Gastroesophageal sphincter (tissue), 4 donors: ENCODE data around the gene TAF4. TPM values are rescaled to one million over a fixed set of nuclear protein-coding genes. Genes with fewer than 3 reads are reported as not detected.

ENCODE experiments used
- ATAC-seq: fragments of 150-250 bp; one replicate; pipeline ENCODE4 v1.9.1; 2016; ENCODE audit warnings: mild to moderate bottlenecking, moderate library complexity
- H3K27ac ChIP-seq, 4 donors: fragments of 200-600 bp; sonication (generic) in 3 of 4; 1 replicate in 3 of 4; 2 replicates in 1 of 4; pipeline ENCODE4 v1.5.1; 2016 to 2019
- H3K27me3 ChIP-seq: fragments of 200-600 bp; sonication (generic); one replicate; pipeline ENCODE4 v1.5.1; 2019
- H3K36me3 ChIP-seq, 2 donors: fragments of 200-600 bp; sonication (generic); one replicate each; pipeline ENCODE4 v1.5.1; 2019; ENCODE audit warnings: control low read depth in 1 of 2
- H3K4me1 ChIP-seq, 3 donors: fragments of 200-600 bp; sonication (generic); 1 replicate in 2 of 3; 2 replicates in 1 of 3; pipeline ENCODE4 v1.5.1; 2016 to 2019; ENCODE audit warnings: control low read depth in 2 of 3
- H3K4me3 ChIP-seq, 2 donors: fragments of 200-600 bp; sonication (generic); one replicate each; pipeline ENCODE4 v1.5.1; 2019; ENCODE audit warnings: mild to moderate bottlenecking in 1 of 2, moderate library complexity in 1 of 2
- H3K9me3 ChIP-seq, 3 donors: fragments of 200-600 bp; sonication (generic); one replicate each; pipeline ENCODE4 v1.5.1; 2017 to 2019; ENCODE audit warnings: control low read depth in 2 of 3
- EP300 ChIP-seq: sonication (generic); formaldehyde crosslinking; IDR thresholded peaks from one replicate; pipeline ENCODE4 v1.6.1; 2017; ENCODE audit warnings: antibody characterized with exemption, mild to moderate bottlenecking
- POLR2A ChIP-seq, 2 donors: fragments of 450-650 bp; IDR thresholded peaks; one replicate each; pipeline ENCODE4 v1.6.1; 2017; ENCODE audit warnings: antibody characterized with exemption in 2 of 2, mild to moderate bottlenecking in 2 of 2, moderate library complexity in 1 of 2
- POLR2AphosphoS5 ChIP-seq: sonication (generic); formaldehyde crosslinking; IDR thresholded peaks from one replicate; pipeline ENCODE4 v1.6.1; 2017; ENCODE audit warnings: antibody characterized with exemption
- WGBS, 2 donors: methylation state at CpG; one replicate each; pipeline ENCODE4 v1.1.5; 2018; ENCODE audit warnings: low coverage in 1 of 2; 5-methylcytosine and 5-hydroxymethylcytosine counted together
- total RNA-seq, 4 donors: library from RNA; depleted of rRNA; stranded (reverse); fragments of >200 nt; gene quantifications; one replicate each; pipeline ENCODE4 v1.1.0, GENCODE V29; 2016
- TF ChIP-seq, protein P1 (sequence below), 4 experiments: fragments of 200-600 bp in 2 of 4; fragments of 450-650 bp in 2 of 4; sonication (generic) in 1 of 4; IDR thresholded peaks; one replicate each; pipeline ENCODE4 v1.5.1; 2017 to 2019; ENCODE audit warnings: antibody characterized with exemption in 4 of 4, mild to moderate bottlenecking in 2 of 4, moderate library complexity in 2 of 4

The TAF4 gene
- total RNA-seq, 4 donors from 2014 or later, result 7.6 to 19.9 (median 15.5) TPM

DNA sequence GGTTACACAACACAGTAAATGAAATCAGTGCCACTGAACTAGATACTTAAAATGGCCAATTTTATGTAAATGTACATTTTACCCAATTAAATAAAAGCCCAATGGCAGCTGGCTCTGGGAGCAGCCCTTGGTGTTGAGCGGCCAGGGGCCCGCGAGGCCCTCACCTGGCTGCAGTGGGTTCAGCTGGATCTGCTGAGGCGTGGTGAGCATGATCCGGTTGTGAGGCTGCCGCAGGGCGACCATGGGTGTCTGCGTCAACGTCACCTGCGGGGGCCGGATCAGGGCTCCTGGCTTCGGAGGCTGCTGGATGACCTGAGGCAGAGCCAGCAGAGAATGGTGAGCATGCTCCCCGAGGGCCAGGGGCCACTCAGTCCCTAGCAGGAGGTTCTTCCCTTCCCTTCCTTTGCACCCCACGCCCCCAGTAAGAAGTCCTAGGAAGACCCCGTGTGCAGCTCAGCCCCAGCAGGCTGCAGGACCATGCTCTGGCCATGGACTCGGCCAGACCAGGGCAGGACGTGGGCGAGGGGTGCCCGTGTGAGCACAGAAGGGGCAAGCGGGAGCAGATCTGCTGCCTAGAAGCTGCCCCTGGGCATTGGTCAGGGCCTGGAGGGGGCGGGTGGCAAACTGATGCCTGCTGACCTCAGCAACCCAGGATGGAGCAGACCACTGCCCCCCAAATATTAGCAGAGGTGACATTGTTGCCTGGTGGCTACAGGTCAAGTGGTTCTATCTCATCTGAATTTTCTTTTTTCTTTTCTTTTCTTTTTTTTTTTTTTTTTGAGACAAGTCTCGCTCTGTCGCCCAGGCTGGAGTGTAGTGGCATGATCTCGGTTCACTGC, 61.9 kb downstream of the TAF4 start:
- WGBS, 2 donors, result 80% methylated on average over 1 of the region's 24 CpGs; no CpG with 5 or more reads in 1 of the 2 donors
- TF ChIP-seq EP300, result no peak
- TF ChIP-seq, protein P1, sequence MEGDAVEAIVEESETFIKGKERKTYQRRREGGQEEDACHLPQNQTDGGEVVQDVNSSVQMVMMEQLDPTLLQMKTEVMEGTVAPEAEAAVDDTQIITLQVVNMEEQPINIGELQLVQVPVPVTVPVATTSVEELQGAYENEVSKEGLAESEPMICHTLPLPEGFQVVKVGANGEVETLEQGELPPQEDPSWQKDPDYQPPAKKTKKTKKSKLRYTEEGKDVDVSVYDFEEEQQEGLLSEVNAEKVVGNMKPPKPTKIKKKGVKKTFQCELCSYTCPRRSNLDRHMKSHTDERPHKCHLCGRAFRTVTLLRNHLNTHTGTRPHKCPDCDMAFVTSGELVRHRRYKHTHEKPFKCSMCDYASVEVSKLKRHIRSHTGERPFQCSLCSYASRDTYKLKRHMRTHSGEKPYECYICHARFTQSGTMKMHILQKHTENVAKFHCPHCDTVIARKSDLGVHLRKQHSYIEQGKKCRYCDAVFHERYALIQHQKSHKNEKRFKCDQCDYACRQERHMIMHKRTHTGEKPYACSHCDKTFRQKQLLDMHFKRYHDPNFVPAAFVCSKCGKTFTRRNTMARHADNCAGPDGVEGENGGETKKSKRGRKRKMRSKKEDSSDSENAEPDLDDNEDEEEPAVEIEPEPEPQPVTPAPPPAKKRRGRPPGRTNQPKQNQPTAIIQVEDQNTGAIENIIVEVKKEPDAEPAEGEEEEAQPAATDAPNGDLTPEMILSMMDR (IDR thresholded peaks at IDR 0.05), result no peak
- TF ChIP-seq POLR2AphosphoS5, result no peak
- no peak for TF ChIP-seq POLR2A (IDR thresholded peaks at IDR 0.05)
- peaks cover 0 to 99% of the 10 kb centered on the region in 2 donors for H3K36me3 ChIP-seq
- H3K27ac ChIP-seq, result no peak overlapping the region
- no peaks in the 10 kb centered on the region for H3K27me3 ChIP-seq
- no peak for ATAC-seq
- H3K4me3 ChIP-seq, result no peak overlapping the region
- H3K9me3 ChIP-seq, result no peaks in the 10 kb centered on the region
- no peaks in the 10 kb centered on the region for H3K4me1 ChIP-seq

- WGBS, 2 donors, result 85 to 93% methylated on average over 11 to 15 of the region's 18 CpGs
- H3K36me3 ChIP-seq, result peaks cover 0 to 99% of the 10 kb centered on the region in 2 donors
Measured at GRCh38 chr20:62002882-62003480, 62.7 kb downstream of the TAF4 start.

GRCh38 chr20:62001178-62001715, 64.4 kb downstream of the TAF4 start:
- no peak for ATAC-seq
- WGBS, 2 donors, result 40% methylated on average over 1 of the region's 18 CpGs; no CpG with 5 or more reads in 1 of the 2 donors
- H3K36me3 ChIP-seq, result peaks cover 0 to 100% of the 10 kb centered on the region in 2 donors

More at GRCh38 chr20:62002882-62003480, 62.7 kb downstream of the TAF4 start:
- no peak overlapping the region for H3K27ac ChIP-seq
- ATAC-seq, result no peak
- no peaks in the 10 kb centered on the region for H3K4me1 ChIP-seq
- H3K9me3 ChIP-seq, result no peaks in the 10 kb centered on the region
- H3K27me3 ChIP-seq, result no peaks in the 10 kb centered on the region
- no peak overlapping the region for H3K4me3 ChIP-seq
- TF ChIP-seq, protein P1 (IDR thresholded peaks at IDR 0.05), result no peak
- TF ChIP-seq EP300 (no peak), POLR2AphosphoS5 (no peak), POLR2A (IDR thresholded peaks at IDR 0.05) (no peak)

DNA sequence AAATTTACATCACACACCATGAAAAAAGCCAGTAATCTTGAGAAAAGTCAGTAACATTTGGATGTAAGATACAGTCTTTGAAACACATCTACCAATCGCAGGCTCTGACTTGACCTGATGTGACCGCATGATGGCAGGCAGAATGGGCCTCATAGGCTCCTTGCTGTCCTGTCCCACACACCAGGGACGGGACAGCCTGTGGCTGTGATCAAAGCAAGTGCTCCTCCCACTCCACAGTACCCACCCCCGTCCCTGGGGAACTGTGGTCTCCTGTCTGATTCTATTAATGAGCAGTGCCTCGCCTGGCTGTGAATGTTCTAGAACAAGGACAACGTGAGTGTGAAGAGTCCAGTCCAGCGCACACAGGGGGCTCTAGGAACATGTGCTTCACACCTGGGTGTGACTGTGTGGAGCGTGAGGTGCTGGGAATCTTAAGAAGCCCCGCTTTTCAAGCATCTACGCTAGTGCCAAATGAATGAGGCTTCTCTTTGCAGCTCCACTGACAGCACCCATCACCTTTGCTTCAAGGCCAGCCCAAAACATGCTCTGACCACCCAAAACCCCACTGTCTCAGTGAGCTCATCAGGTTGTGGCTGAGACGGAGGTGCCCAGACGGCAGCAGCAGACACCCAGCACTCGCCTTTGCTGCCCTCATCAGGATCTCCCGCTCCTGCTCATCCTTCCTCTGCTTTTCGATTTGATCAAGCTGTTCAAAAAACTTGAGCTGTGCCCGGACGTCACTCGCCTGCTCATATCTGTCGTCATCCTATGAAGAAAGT, 67.1 kb downstream of the TAF4 start:
- TF ChIP-seq POLR2AphosphoS5 (no peak), POLR2A (IDR thresholded peaks at IDR 0.05) (no peak), EP300 (no peak)
- TF ChIP-seq, protein P1 (IDR thresholded peaks at IDR 0.05), result no peak
- no peaks in the 10 kb centered on the region for H3K9me3 ChIP-seq
- peaks cover 0 to 97% of the 10 kb centered on the region in 2 donors for H3K36me3 ChIP-seq
- no peaks in the 10 kb centered on the region for H3K27me3 ChIP-seq
- H3K4me1 ChIP-seq, result no peaks in the 10 kb centered on the region
- ATAC-seq, result no peak
- no peak overlapping the region for H3K4me3 ChIP-seq
- H3K27ac ChIP-seq, result no peak overlapping the region
- WGBS, 2 donors, result 81 to 85% methylated on average over 10 of the region's 19 CpGs

More at GRCh38 chr20:62001178-62001715, 64.4 kb downstream of the TAF4 start:
- no peaks in the 10 kb centered on the region for H3K27me3 ChIP-seq
- no peak overlapping the region for H3K4me3 ChIP-seq
- H3K4me1 ChIP-seq, result no peaks in the 10 kb centered on the region
- H3K27ac ChIP-seq, result no peak overlapping the region
- TF ChIP-seq POLR2A (IDR thresholded peaks at IDR 0.05) (no peak), POLR2AphosphoS5 (no peak)
- TF ChIP-seq, protein P1 (IDR thresholded peaks at IDR 0.05), result no peak
- H3K9me3 ChIP-seq, result no peaks in the 10 kb centered on the region
